Endothelial cell of umbilical vein (primary cell): ENCODE results near the gene PPP1CB. TPM values are rescaled to one million over a fixed set of nuclear protein-coding genes. Genes with fewer than 3 reads are reported as not detected.

Experiments used
- BruUV-seq: library from RNA; stranded (reverse); fragments of 400-500 nt; replicated peaks from 2 replicates; lab custom pipeline; 2021; lab: Mats Ljungman, UMichigan
- CTCF ChIA-PET: fragments of 300-600, 350-600 bp; sonication (Branson Sonifier 250); formaldehyde crosslinking; loops from one replicate; lab custom pipeline; 2021; ENCODE audit warnings: antibody characterized with exemption, inconsistent platforms; lab: Charles Lee
- POLR2A ChIA-PET: fragments of 300-600, 350-600 bp; sonication (Branson Sonifier 250); formaldehyde crosslinking; loops from one replicate; lab custom pipeline; 2021; ENCODE audit warnings: antibody characterized with exemption, inconsistent platforms; lab: Charles Lee
- DNase-seq: peaks from one replicate; pipeline ENCODE4 v3.0.0-alpha.2; 2011; ENCODE audit warnings: low read depth, low spot score
- FAIRE-seq: peaks from 2 replicates; lab custom pipeline; 2011; peaks lifted over from hg19 to GRCh38; lab: Jason Lieb, UNC
- H2AFZ ChIP-seq: 2 replicates; pipeline ENCODE4 v1.6.0; 2012; ENCODE audit warnings: low read depth, low read length, control low read depth, inconsistent platforms
- H3K27ac ChIP-seq: 2 replicates; pipeline ENCODE4 v1.5.1; 2011; ENCODE audit warnings: low read depth, mild to moderate bottlenecking, control low read depth, low read length, moderate library complexity; ENCODE audit not compliant: insufficient read depth
- H3K27me3 ChIP-seq, 2 experiments: 2 replicates each; pipeline versions ENCODE4 v1.6.0 to v1.6.1; 2011; ENCODE audit warnings: low read length in 2 of 2, mixed read lengths in 1 of 2; ENCODE audit not compliant: control insufficient read depth in 2 of 2, insufficient read depth in 2 of 2
- H3K36me3 ChIP-seq, 2 experiments: 2 replicates in 1 of 2; 3 replicates in 1 of 2; pipeline ENCODE4 v1.5.1; 2011; ENCODE audit warnings: low read length in 2 of 2, mild to moderate bottlenecking in 1 of 2, moderate library complexity in 1 of 2; ENCODE audit not compliant: control insufficient read depth in 2 of 2, insufficient read depth in 2 of 2; ENCODE audit errors: extremely low read depth in 1 of 2
- H3K4me1 ChIP-seq: 3 replicates; pipeline ENCODE4 v1.5.1; 2011; ENCODE audit warnings: mild to moderate bottlenecking, low read length; ENCODE audit not compliant: control insufficient read depth, insufficient read depth; ENCODE audit errors: extremely low read depth
- H3K4me2 ChIP-seq: 2 replicates; pipeline ENCODE4 v1.6.1; 2011; ENCODE audit warnings: low read length, control low read depth, mixed read lengths; ENCODE audit not compliant: insufficient read depth
- H3K4me3 ChIP-seq, 3 experiments: fragments of 200-600 bp in 1 of 3; sonication (generic), shearing (Covaris generic) in 1 of 3; replicated peaks in 1 of 3; 2 replicates each; pipeline ENCODE4 v1.5.1; 2011 to 2016; ENCODE audit warnings: control low read depth in 3 of 3, low read length in 3 of 3, mild to moderate bottlenecking in 2 of 3, inconsistent platforms in 1 of 3, low read depth in 1 of 3, moderate library complexity in 1 of 3; ENCODE audit not compliant: insufficient read depth in 1 of 3
- H3K79me2 ChIP-seq: 2 replicates; pipeline ENCODE4 v1.6.0; 2012; ENCODE audit warnings: low read length, inconsistent platforms; ENCODE audit not compliant: control insufficient read depth, insufficient read depth
- H3K9ac ChIP-seq: replicated peaks from 2 replicates; pipeline ENCODE3; 2011; ENCODE audit warnings: low read length, control low read depth; ENCODE audit not compliant: insufficient read depth; ENCODE audit errors: extremely low read depth
- H3K9me1 ChIP-seq: replicated peaks from 3 replicates; pipeline ENCODE4 v1.6.0; 2011; ENCODE audit warnings: mild to moderate bottlenecking, low read length; ENCODE audit not compliant: control insufficient read depth, insufficient read depth; ENCODE audit errors: extremely low read depth
- H3K9me3 ChIP-seq: replicated peaks from 2 replicates; pipeline ENCODE4 v1.5.1; 2012; ENCODE audit warnings: low read length, inconsistent platforms; ENCODE audit not compliant: control insufficient read depth, insufficient read depth
- H4K20me1 ChIP-seq: replicated peaks from 2 replicates; pipeline ENCODE3; 2011; ENCODE audit warnings: mild to moderate bottlenecking, low read length; ENCODE audit not compliant: control insufficient read depth, insufficient read depth; ENCODE audit errors: extremely low read depth
- CTCF ChIP-seq, 2 donors: IDR thresholded peaks; 1 replicate in 1 of 2; 2 replicates in 1 of 2; pipeline ENCODE4 v1.5.1; 2011; ENCODE audit warnings: low read length in 2 of 2, mild to moderate bottlenecking in 2 of 2, moderate library complexity in 2 of 2, control low read depth in 1 of 2, inconsistent platforms in 1 of 2, low read depth in 1 of 2; ENCODE audit not compliant: insufficient read depth in 1 of 2; ENCODE audit errors: extremely low read depth in 1 of 2
- EZH2 ChIP-seq: IDR thresholded peaks from 2 replicates; pipeline ENCODE4 v1.6.1; 2012; ENCODE audit warnings: borderline replicate concordance, low read depth, mild to moderate bottlenecking, moderate library complexity, low read length, inconsistent platforms; ENCODE audit not compliant: severe bottlenecking
- FOS ChIP-seq: IDR thresholded peaks from 2 replicates; pipeline ENCODE4 v1.6.1; 2011; ENCODE audit warnings: mild to moderate bottlenecking, low read length, moderate library complexity, borderline replicate concordance; ENCODE audit not compliant: insufficient read depth
- GATA2 ChIP-seq: IDR thresholded peaks from 2 replicates; pipeline ENCODE4 v1.7.0; 2011; ENCODE audit warnings: low read depth, mild to moderate bottlenecking, moderate library complexity, mixed read lengths, low read length; ENCODE audit not compliant: insufficient read length, insufficient read depth
- JUN ChIP-seq: IDR thresholded peaks from 2 replicates; pipeline ENCODE4 v1.6.1; 2011; ENCODE audit warnings: borderline replicate concordance, low read depth; ENCODE audit not compliant: insufficient read length, insufficient read depth
- MAX ChIP-seq: IDR thresholded peaks from 2 replicates; pipeline ENCODE4 v1.6.1; 2011; ENCODE audit not compliant: insufficient read depth, insufficient read length
- MYC ChIP-seq: IDR thresholded peaks from one replicate; pipeline ENCODE4 v1.6.1; 2011; ENCODE audit warnings: mild to moderate bottlenecking, low read depth, low read length
- POLR2A ChIP-seq: IDR thresholded peaks from 2 replicates; pipeline ENCODE4 v1.6.1; 2012; ENCODE audit warnings: low read depth, mild to moderate bottlenecking, control low read depth, low read length
- POLR2AphosphoS5 ChIP-seq: IDR thresholded peaks from 2 replicates; pipeline ENCODE4 v1.6.1; 2012; ENCODE audit warnings: low read depth, mild to moderate bottlenecking, control low read depth, low read length, moderate library complexity; ENCODE audit not compliant: insufficient read depth
- dilution Hi-C: fragments of 300-500 bp; cut with MboI; formaldehyde crosslinking; loops from one replicate; pipeline ENCODE4 v1.15.0; 2019; ENCODE audit warnings: low sequenced_read_pairs; ENCODE audit not compliant: extremely low pct_ligation_motif_present
- intact Hi-C: fragments of 100-400 bp; cut with micrococcal nuclease; formaldehyde crosslinking; loops from one replicate; pipeline ENCODE4 v1.10.0; 2022
- polyA plus RNA-seq, 4 experiments: library from polyadenylated mRNA; depleted of rRNA in 3 of 4; stranded (reverse) in 3 of 4; unstranded in 1 of 4; fragments of >200 nt; gene quantifications; 2 replicates each; pipeline versions ENCODE4 v1.2.1 to v1.2.3, GENCODE V29; 2011 to 2012; ENCODE audit warnings: missing spikeins in 1 of 4
- total RNA-seq: library from RNA; stranded (reverse); gene quantifications from 2 replicates; pipeline ENCODE4 v1.2.3, GENCODE V29; 2021

The PPP1CB gene
- total and polyA plus RNA-seq, 2 donors (not counting 3 experiments of a cell fraction or from before 2014, with no cell fraction given), result 29.8 to 163 TPM

- POLR2A ChIA-PET, result no interaction called here
- FAIRE-seq, result peak; percentile 67
Measured at GRCh38 chr2:28810384-28811285, 59.0 kb downstream of the PPP1CB start, which contains the start of gene SPDYA. Gene SPDYA, plus strand, starts transcription at chr2:28810834. Its CDS starts 5,181 bp downstream, at chr2:28816015.

GRCh38 chr2:28818053-28818452, 66.4 kb downstream of the PPP1CB start:
- Histone ChIP-seq H3K9ac (no peak overlapping the region), H3K9me3 (no peaks in the 10 kb centered on the region), H3K27me3 (no peaks in the 10 kb centered on the region), H3K4me2 (no peak overlapping the region), H4K20me1 (no peaks in the 10 kb centered on the region), H2AFZ (no peak overlapping the region), H3K27ac (no peak overlapping the region), H3K9me1 (no peaks in the 10 kb centered on the region), H3K4me3 (no peak overlapping the region), H3K36me3 (no peaks in the 10 kb centered on the region), H3K79me2 (no peaks in the 10 kb centered on the region), H3K4me1 (no peaks in the 10 kb centered on the region)
- no TSS peak for BruUV-seq
- CTCF ChIA-PET, result interaction anchor here (0.7 to 1.4 kb wide), 2 partner anchors 114 to 224 kb away, joined by 3 to 4 read pairs; no protein-coding TSS in a partner anchor
- FAIRE-seq (no peak), DNase-seq (no peak)
- POLR2A ChIA-PET, result no interaction called here
- dilution Hi-C loops (no loop called here), intact Hi-C loops (no loop called here)
- no peak for TF ChIP-seq GATA2
- no peak for TF ChIP-seq POLR2AphosphoS5
- no peak for TF ChIP-seq FOS
- no peak for TF ChIP-seq EZH2
- TF ChIP-seq MAX, result no peak
- TF ChIP-seq POLR2A, result no peak
- no peak for TF ChIP-seq JUN
- no peak for TF ChIP-seq MYC
- TF ChIP-seq CTCF (IDR thresholded peaks at IDR 0.05; ENCODE audit: extremely low read depth in 1 of 2, insufficient read depth in 1 of 2, low read depth in 1 of 2, low read length in 2 of 2), result no peak

More at GRCh38 chr2:28810384-28811285, 59.0 kb downstream of the PPP1CB start, which contains the start of gene SPDYA:
- no peaks in the 10 kb centered on the region for H3K9me1 ChIP-seq
- peak within 1 kb of the TSS; percentile 4 for H3K9ac ChIP-seq
- H3K27ac ChIP-seq, result no peak within 1 kb of the TSS
- peak within 1 kb of the TSS; percentile 54 for H3K4me2 ChIP-seq
- peaks cover 0 to 2% of the 10 kb centered on the region in 2 experiments for H3K36me3 ChIP-seq
- H3K4me1 ChIP-seq, result peaks cover 10% of the 10 kb centered on the region
- H3K4me3 ChIP-seq, result peak within 1 kb of the TSS in 2 of 3 experiments; percentile 5 to 44
- H3K27me3 ChIP-seq, result no peaks in the 10 kb centered on the region
- CTCF ChIA-PET, result interaction anchor here (1.2 to 3.3 kb wide), 2 partner anchors 10 to 217 kb away, joined by 3 to 15 read pairs; no protein-coding TSS in a partner anchor
- H2AFZ ChIP-seq, result peak within 1 kb of the TSS; percentile 56
- no TSS peak for BruUV-seq
- dilution Hi-C loops, result no loop called here
- DNase-seq, result peak; percentile 73
- no peaks in the 10 kb centered on the region for H4K20me1 ChIP-seq
- H3K79me2 ChIP-seq, result no peaks in the 10 kb centered on the region
- intact Hi-C loops, result loop anchor here (5.0 kb wide), 1 partner anchor 218 kb away; no protein-coding TSS in a partner anchor
- peak; percentile 74 for TF ChIP-seq POLR2AphosphoS5
- TF ChIP-seq FOS, result no peak
- peak; percentile 40 for TF ChIP-seq MAX
- no peaks in the 10 kb centered on the region for H3K9me3 ChIP-seq
